ENCODE measurements around the gene FAM20C. TPM values are rescaled to one million over a fixed set of nuclear protein-coding genes. Genes with fewer than 3 reads are reported as not detected.

The FAM20C gene
- total and polyA plus RNA-seq, 4 donors = 17.3 to 86.9 (median 45.9) TPM

GRCh38 chr7:159370-160270 lies 32.8 kb upstream of the FAM20C start:
- WGBS, 2 donors = 91 to 95% methylated on average over 48 to 50 of the region's 50 CpGs
- Histone ChIP-seq H3K9me3 (ENCODE audit: control insufficient read depth in 4 of 4, insufficient read depth in 3 of 4, low read length in 3 of 4) (no peaks in the 10 kb centered on the region), H3K27ac (ENCODE audit: low read depth in 1 of 2, low read length in 1 of 2) (no peak overlapping the region), H3K27me3 (ENCODE audit: control insufficient read depth in 3 of 3, insufficient read depth in 3 of 3, low read length in 2 of 3) (no peaks in the 10 kb centered on the region), H3K4me1 (ENCODE audit: control insufficient read depth in 5 of 5, insufficient read depth in 5 of 5, low read length in 5 of 5) (peaks cover 0 to 32% (median 14%) of the 10 kb centered on the region in 5 donors), H3K4me3 (no peak overlapping the region), H3K9ac (ENCODE audit: insufficient read depth in 1 of 2, low read length in 2 of 2) (no peak overlapping the region), H3K36me3 (ENCODE audit: control insufficient read depth in 4 of 4, insufficient read depth in 4 of 4, low read length in 4 of 4) (no peaks in the 10 kb centered on the region)
- no peak for DNase-seq
- ATAC-seq (ENCODE audit: insufficient read depth, low FRiP score) = no peak
- TF ChIP-seq, protein P1, sequence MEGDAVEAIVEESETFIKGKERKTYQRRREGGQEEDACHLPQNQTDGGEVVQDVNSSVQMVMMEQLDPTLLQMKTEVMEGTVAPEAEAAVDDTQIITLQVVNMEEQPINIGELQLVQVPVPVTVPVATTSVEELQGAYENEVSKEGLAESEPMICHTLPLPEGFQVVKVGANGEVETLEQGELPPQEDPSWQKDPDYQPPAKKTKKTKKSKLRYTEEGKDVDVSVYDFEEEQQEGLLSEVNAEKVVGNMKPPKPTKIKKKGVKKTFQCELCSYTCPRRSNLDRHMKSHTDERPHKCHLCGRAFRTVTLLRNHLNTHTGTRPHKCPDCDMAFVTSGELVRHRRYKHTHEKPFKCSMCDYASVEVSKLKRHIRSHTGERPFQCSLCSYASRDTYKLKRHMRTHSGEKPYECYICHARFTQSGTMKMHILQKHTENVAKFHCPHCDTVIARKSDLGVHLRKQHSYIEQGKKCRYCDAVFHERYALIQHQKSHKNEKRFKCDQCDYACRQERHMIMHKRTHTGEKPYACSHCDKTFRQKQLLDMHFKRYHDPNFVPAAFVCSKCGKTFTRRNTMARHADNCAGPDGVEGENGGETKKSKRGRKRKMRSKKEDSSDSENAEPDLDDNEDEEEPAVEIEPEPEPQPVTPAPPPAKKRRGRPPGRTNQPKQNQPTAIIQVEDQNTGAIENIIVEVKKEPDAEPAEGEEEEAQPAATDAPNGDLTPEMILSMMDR (IDR thresholded peaks at IDR 0.05; ENCODE audit: control extremely low read depth, extremely low read depth) = no peak

GRCh38 chr7:160958-161725 lies 31.2 kb upstream of the FAM20C start:
- no peak overlapping the region for H3K9ac ChIP-seq (ENCODE audit: insufficient read depth in 1 of 2, low read length in 2 of 2)
- H3K27me3 ChIP-seq (ENCODE audit: control insufficient read depth in 3 of 3, insufficient read depth in 3 of 3, low read length in 2 of 3) = no peaks in the 10 kb centered on the region
- DNase-seq (no peak), ATAC-seq (ENCODE audit: insufficient read depth, low FRiP score) (no peak)
- no peak overlapping the region for H3K4me3 ChIP-seq
- TF ChIP-seq, protein P1 (IDR thresholded peaks at IDR 0.05; ENCODE audit: control extremely low read depth, extremely low read depth) = no peak
- peaks cover 0 to 46% (median 21%) of the 10 kb centered on the region in 5 donors for H3K4me1 ChIP-seq (ENCODE audit: control insufficient read depth in 5 of 5, insufficient read depth in 5 of 5, low read length in 5 of 5)
- 88 to 92% methylated on average over 27 of the region's 27 CpGs for WGBS, 2 donors
- H3K36me3 ChIP-seq (ENCODE audit: control insufficient read depth in 4 of 4, insufficient read depth in 4 of 4, low read length in 4 of 4) = no peaks in the 10 kb centered on the region
- H3K9me3 ChIP-seq (ENCODE audit: control insufficient read depth in 4 of 4, insufficient read depth in 3 of 4, low read length in 3 of 4) = no peaks in the 10 kb centered on the region
- no peak overlapping the region for H3K27ac ChIP-seq (ENCODE audit: low read depth in 1 of 2, low read length in 1 of 2)

DNA sequence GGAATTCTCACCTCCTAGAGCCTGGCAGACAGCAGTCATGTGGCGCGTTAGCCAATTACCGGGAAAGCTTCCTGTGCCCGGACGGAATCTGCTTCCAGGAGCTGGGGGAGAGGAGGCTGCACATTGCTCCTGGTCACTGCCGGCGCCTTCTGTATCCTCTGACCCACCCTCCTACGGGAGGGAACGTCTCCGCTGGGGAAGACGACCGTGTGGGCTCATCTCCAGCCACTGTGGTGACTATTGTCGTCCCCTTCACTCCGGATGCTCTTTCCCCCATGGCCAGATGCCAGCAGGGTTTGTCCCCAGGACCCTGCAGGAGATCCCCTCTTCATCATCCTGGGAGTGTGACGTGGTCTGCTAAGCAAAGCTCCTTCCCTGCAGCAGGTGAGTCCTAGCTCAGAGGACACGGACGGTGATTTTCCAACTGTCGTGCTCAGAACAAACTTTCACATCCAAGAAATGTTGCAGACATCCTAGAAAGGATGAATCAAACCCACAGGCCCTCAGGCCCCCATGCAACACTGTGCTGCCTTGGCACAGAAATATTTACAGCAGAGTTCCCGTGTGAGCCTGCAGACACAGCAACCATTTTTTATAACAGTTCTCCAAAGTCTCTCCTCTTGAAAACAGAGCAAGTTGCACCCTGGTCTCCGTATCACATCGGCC lies 29.6 kb upstream of the FAM20C start:
- TF ChIP-seq, protein P1 (IDR thresholded peaks at IDR 0.05; ENCODE audit: control extremely low read depth, extremely low read depth) = no peak
- Histone ChIP-seq H3K4me1 (ENCODE audit: control insufficient read depth in 5 of 5, insufficient read depth in 5 of 5, low read length in 5 of 5) (peaks cover 0 to 60% (median 27%) of the 10 kb centered on the region in 5 donors), H3K36me3 (ENCODE audit: control insufficient read depth in 4 of 4, insufficient read depth in 4 of 4, low read length in 4 of 4) (no peaks in the 10 kb centered on the region), H3K9me3 (ENCODE audit: control insufficient read depth in 4 of 4, insufficient read depth in 3 of 4, low read length in 3 of 4) (no peaks in the 10 kb centered on the region), H3K27ac (ENCODE audit: low read depth in 1 of 2, low read length in 1 of 2) (no peak overlapping the region), H3K4me3 (no peak overlapping the region), H3K9ac (ENCODE audit: insufficient read depth in 1 of 2, low read length in 2 of 2) (no peak overlapping the region), H3K27me3 (ENCODE audit: control insufficient read depth in 3 of 3, insufficient read depth in 3 of 3, low read length in 2 of 3) (no peaks in the 10 kb centered on the region)
- 69 to 73% methylated on average over 21 of the region's 21 CpGs for WGBS, 2 donors
- ATAC-seq (ENCODE audit: insufficient read depth, low FRiP score) (no peak), DNase-seq (peak in 2 of 3 donors; percentile 55)
